CD4-positive, alpha-beta T cell (primary cell): ENCODE results near the gene MRPS5. TPM values are rescaled to one million over a fixed set of nuclear protein-coding genes. Genes with fewer than 3 reads are reported as not detected.

Experiments used
- ATAC-seq: fragments of 200-7000 bp; cut with Tn5 transposase; one replicate; pipeline ENCODE4 v1.10.0; 2022; ENCODE audit warnings: mild to moderate bottlenecking; ENCODE audit not compliant: poor library complexity
- CTCF ChIA-PET: fragments of 350-600 bp; sonication (Branson Sonifier 250); formaldehyde crosslinking; loops from one replicate; lab custom pipeline; 2021; ENCODE audit warnings: antibody characterized with exemption, inconsistent platforms; lab: Charles Lee
- POLR2A ChIA-PET: fragments of 350-600 bp; sonication (Branson Sonifier 250); formaldehyde crosslinking; loops from one replicate; lab custom pipeline; 2021; ENCODE audit warnings: antibody characterized with exemption, inconsistent platforms; lab: Charles Lee
- DNase-seq, 14 experiments: peaks; one replicate each; pipeline ENCODE4 v3.0.0-alpha.2; 2013 to 2020; ENCODE audit warnings: mixed read lengths in 2 of 14
- H3K27ac ChIP-seq, 2 donors: one replicate each; pipeline versions ENCODE4 v1.5.1 to v1.7.0; 2013; ENCODE audit warnings: low read length in 2 of 2, low read depth in 1 of 2, mild to moderate bottlenecking in 1 of 2
- H3K27me3 ChIP-seq, 2 experiments: 1 replicate in 1 of 2; 2 replicates in 1 of 2; pipeline versions ENCODE4 v1.6.1 to v1.7.0; 2013; ENCODE audit warnings: low read length in 2 of 2, control low read depth in 1 of 2, mild to moderate bottlenecking in 1 of 2, moderate library complexity in 1 of 2; ENCODE audit not compliant: insufficient read depth in 2 of 2, control insufficient read depth in 1 of 2
- H3K36me3 ChIP-seq: one replicate; pipeline ENCODE4 v1.6.1; 2013; ENCODE audit warnings: low read length, control low read depth; ENCODE audit not compliant: insufficient read depth
- H3K4me1 ChIP-seq: one replicate; pipeline ENCODE4 v1.6.1; 2013; ENCODE audit warnings: low read length, control low read depth; ENCODE audit not compliant: insufficient read depth
- H3K4me3 ChIP-seq: one replicate; pipeline ENCODE4 v1.5.1; 2013; ENCODE audit warnings: mild to moderate bottlenecking, low read length, moderate library complexity
- H3K9me3 ChIP-seq, 2 experiments: 1 replicate in 1 of 2; 2 replicates in 1 of 2; pipeline versions ENCODE4 v1.6.1 to v1.7.0; 2013; ENCODE audit warnings: low read length in 2 of 2, mild to moderate bottlenecking in 2 of 2, control low read depth in 1 of 2, moderate library complexity in 1 of 2; ENCODE audit not compliant: control insufficient read depth in 1 of 2, insufficient read depth in 1 of 2
- H3K27ac Mint-ChIP-seq: one replicate; pipeline ENCODE4 v1.8.0; 2020; ENCODE audit warnings: mixed read lengths
- H3K27me3 Mint-ChIP-seq: one replicate; pipeline ENCODE4 v1.8.0; 2021; ENCODE audit warnings: mixed read lengths
- H3K36me3 Mint-ChIP-seq: one replicate; pipeline ENCODE4 v1.8.0; 2021; ENCODE audit warnings: low read depth, mixed read lengths
- H3K4me1 Mint-ChIP-seq: one replicate; pipeline ENCODE4 v1.8.0; 2021; ENCODE audit warnings: low read depth, mixed read lengths
- H3K4me3 Mint-ChIP-seq: one replicate; pipeline ENCODE4 v1.8.0; 2020; ENCODE audit warnings: mild to moderate bottlenecking, mixed read lengths
- H3K9me3 Mint-ChIP-seq: one replicate; pipeline ENCODE4 v1.8.0; 2020; ENCODE audit warnings: mixed read lengths
- CTCF ChIP-seq: fragments of 200-600 bp; IDR thresholded peaks from one replicate; pipeline ENCODE4 v1.8.0; 2022; ENCODE audit warnings: antibody characterized with exemption, mild to moderate bottlenecking
- intact Hi-C, 2 experiments: fragments of 100-400 bp; cut with DNase I in 1 of 2; cut with micrococcal nuclease in 1 of 2; formaldehyde crosslinking; loops; one replicate each; pipeline versions ENCODE4 v1.15.1 to v1.9.0; 2023 to 2025; cut with DNase I, micrococcal nuclease
- total RNA-seq, 174 experiments: library from RNA in 2 of 174; stranded (reverse) in 2 of 174; gene quantifications; one replicate each; pipeline ENCODE4 v1.2.3 and lab custom pipeline; 2021 to 2026

Gene MRPS5
- total RNA-seq, 2 experiments from 2014 or later = 15.3 to 16.3 TPM

GRCh38 chr2:95037384-95037839 lies 84.2 kb downstream of the MRPS5 start:
- Histone ChIP-seq H3K4me3 (no peak overlapping the region), H3K36me3 (peaks cover 20% of the 10 kb centered on the region), H3K9me3 (no peaks in the 10 kb centered on the region), H3K4me1 (peaks cover 75% of the 10 kb centered on the region), H3K27me3 (no peaks in the 10 kb centered on the region), H3K27ac (peak overlapping the region; percentile 51 to 64)
- TF ChIP-seq CTCF = no peak
- H3K36me3 Mint-ChIP-seq = peaks cover 25% of the 10 kb centered on the region
- no peak for DNase-seq
- no peak for ATAC-seq
- H3K27me3 Mint-ChIP-seq = no peaks in the 10 kb centered on the region
- peaks cover 98% of the 10 kb centered on the region for H3K4me1 Mint-ChIP-seq
- peak overlapping the region; percentile 71 for H3K27ac Mint-ChIP-seq
- CTCF ChIA-PET = no interaction called here
- H3K9me3 Mint-ChIP-seq = peaks cover 2% of the 10 kb centered on the region
- POLR2A ChIA-PET = no interaction called here
- intact Hi-C loops = no loop called here
- no peak overlapping the region for H3K4me3 Mint-ChIP-seq

GRCh38 chr2:95036596-95037383 lies 84.8 kb downstream of the MRPS5 start:
- ChIA-PET POLR2A (no interaction called here), CTCF (no interaction called here)
- H3K36me3 ChIP-seq = peaks cover 20% of the 10 kb centered on the region
- Mint-ChIP-seq H3K36me3 (peaks cover 23% of the 10 kb centered on the region), H3K27ac (peak overlapping the region; percentile 71), H3K9me3 (peaks cover 2% of the 10 kb centered on the region), H3K4me3 (no peak overlapping the region), H3K27me3 (no peaks in the 10 kb centered on the region), H3K4me1 (peaks cover 95% of the 10 kb centered on the region)
- peaks cover 75% of the 10 kb centered on the region for H3K4me1 ChIP-seq
- peak overlapping the region; percentile 51 to 64 for H3K27ac ChIP-seq
- no peak overlapping the region for H3K4me3 ChIP-seq
- no peak for ATAC-seq
- intact Hi-C loops = no loop called here
- no peaks in the 10 kb centered on the region for H3K9me3 ChIP-seq
- DNase-seq = no peak
- H3K27me3 ChIP-seq = no peaks in the 10 kb centered on the region
- no peak for TF ChIP-seq CTCF

Other genes with a start within 250 kb of the MRPS5 start
- gene MAL, start 96.1 kb downstream of the MRPS5 start, total RNA-seq = 100 to 1,000 TPM; 101 to 102 TPM
- 1 to 10 TPM; 4.7 to 6.3 TPM for gene ZNF514, start 38.0 kb upstream of the MRPS5 start, total RNA-seq
- under 1 TPM in 1 of 2 experiments, not detected in 1; 0.53 TPM for gene ZNF2, start 44.0 kb upstream of the MRPS5 start, total RNA-seq
- 1 to 10 TPM in 1 of 2 experiments, under 1 TPM in 1; 0.82 to 1.1 TPM for gene ZNF892, start 85.7 kb upstream of the MRPS5 start, total RNA-seq
- gene PROM2, start 152.6 kb upstream of the MRPS5 start, total RNA-seq = under 1 TPM; 0.60 to 0.73 TPM
- gene KCNIP3, start 175.5 kb upstream of the MRPS5 start, total RNA-seq = under 1 TPM in 1 of 2 experiments, not detected in 1; 0.52 TPM